Measurements from ENCODE around the gene NSF.
"Not testable (repeated sequence)": the region's sequence is repeated elsewhere in the genome, so short reads cannot be mapped to it uniquely, and the experiment has no call there.

The NSF gene

GRCh38 chr17:46590157-46591146 lies at the start of gene NSF:
NSF (plus strand) TSS chr17:46590669; CDS start chr17:46590776, 107 bp downstream.
- not testable (repeated sequence) for DNase-seq

GRCh38 chr17:46548607-46549006 lies 41.9 kb upstream of the NSF start:
- DNase-seq: not testable (repeated sequence)

- DNase-seq: not testable (repeated sequence)
These were observed 31.3 kb upstream of the NSF start for GRCh38 chr17:46559155-46559554.

GRCh38 chr17:46560048-46560447 lies 30.4 kb upstream of the NSF start:
- not testable (repeated sequence) for DNase-seq

- DNase-seq: not testable (repeated sequence)
These were observed 24.2 kb upstream of the NSF start for GRCh38 chr17:46566284-46566683.

- not testable (repeated sequence) for DNase-seq
These were observed 23.5 kb upstream of the NSF start for GRCh38 chr17:46566980-46567379.

- not testable (repeated sequence) for DNase-seq
These were observed 18.7 kb upstream of the NSF start for GRCh38 chr17:46571796-46572195.

GRCh38 chr17:46579083-46580075 lies 11.1 kb upstream of the NSF start, which contains the start of gene ARL17A:
ARL17A (minus strand) TSS chr17:46579691; CDS start chr17:46576322, 3,369 bp downstream.
- DNase-seq: peak; percentile 84

- DNase-seq: not testable (repeated sequence)
These were observed 10.4 kb upstream of the NSF start for GRCh38 chr17:46580082-46580481.

- not testable (repeated sequence) for DNase-seq
These were observed 5.0 kb upstream of the NSF start for GRCh38 chr17:46585444-46585843.

GRCh38 chr17:46591332-46591731 lies 863 bp downstream of the NSF start:
- DNase-seq: not testable (repeated sequence)

GRCh38 chr17:46598344-46598931 lies 8.0 kb downstream of the NSF start:
- DNase-seq: not testable (repeated sequence)

GRCh38 chr17:46600767-46601166 lies 10.3 kb downstream of the NSF start:
- not testable (repeated sequence) for DNase-seq

GRCh38 chr17:46603125-46603524 lies 12.7 kb downstream of the NSF start:
- DNase-seq: not testable (repeated sequence)

- DNase-seq: not testable (repeated sequence)
These were observed 20.8 kb downstream of the NSF start for GRCh38 chr17:46611304-46611703.

- DNase-seq: not testable (repeated sequence)
These were observed 23.4 kb downstream of the NSF start for GRCh38 chr17:46613876-46614275.

GRCh38 chr17:46617121-46617520 lies 26.7 kb downstream of the NSF start:
- not testable (repeated sequence) for DNase-seq

GRCh38 chr17:46618975-46619374 lies 28.5 kb downstream of the NSF start:
- not testable (repeated sequence) for DNase-seq

- DNase-seq: not testable (repeated sequence)
These were observed 33.3 kb downstream of the NSF start for GRCh38 chr17:46623790-46624189.

GRCh38 chr17:46624726-46625125 lies 34.3 kb downstream of the NSF start:
- DNase-seq: not testable (repeated sequence)

GRCh38 chr17:46627452-46627851 lies 37.0 kb downstream of the NSF start:
- not testable (repeated sequence) for DNase-seq

- not testable (repeated sequence) for DNase-seq
These were observed 38.4 kb downstream of the NSF start for GRCh38 chr17:46628753-46629436.

All from stimulated activated CD4-positive, alpha-beta T cell treated with anti-CD3 and anti-CD28 coated beads, Interleukin-1b, Interleukin-23, amount 100 ng/mL, for 48 hours (primary cell).